Measurements from ENCODE around the gene SOX13.

DNA sequence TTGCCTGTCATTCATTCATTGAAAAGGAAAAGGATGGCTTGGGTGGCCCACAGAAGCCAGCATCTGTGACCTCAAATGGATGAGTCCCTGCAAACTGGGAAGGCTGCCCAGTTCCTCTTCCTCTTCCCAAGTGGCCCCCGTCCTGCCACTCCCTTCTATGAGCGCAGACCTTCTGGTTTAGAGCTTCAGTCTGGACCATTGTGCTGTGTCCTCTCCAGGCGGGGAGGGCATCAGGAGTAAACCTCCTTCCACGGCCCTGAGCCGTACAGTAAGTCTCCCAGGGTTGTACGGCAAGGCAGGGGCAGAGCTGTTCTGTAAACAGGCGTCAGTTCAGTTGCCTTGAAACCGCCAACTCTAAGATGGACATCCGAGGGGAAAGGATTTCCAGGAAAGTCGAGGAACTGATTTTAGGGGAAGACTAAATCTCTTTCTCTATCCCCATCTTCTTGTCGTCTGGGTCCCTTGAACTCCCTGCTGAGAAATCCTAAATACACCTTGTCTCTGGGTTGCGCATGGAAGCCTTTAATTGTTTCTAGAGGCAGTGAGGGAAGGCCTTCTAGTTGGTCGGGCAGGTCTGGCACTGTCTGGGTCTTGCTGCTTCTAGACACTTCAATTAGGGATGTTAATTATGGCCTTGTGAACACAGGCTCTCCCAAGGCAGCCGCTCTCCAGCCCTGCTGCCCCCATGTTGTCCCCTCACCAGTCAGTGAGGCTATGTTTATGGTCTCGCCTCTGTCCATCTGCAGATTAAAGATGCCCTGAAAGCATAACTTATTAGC lies 22.1 kb downstream of the SOX13 start:
- no peak for TF ChIP-seq ZNF416 (CRISPR knock-in tag; IDR thresholded peaks at IDR 0.05)
- TF ChIP-seq CTCF (IDR thresholded peaks at IDR 0.05), result no peak

Measured in WTC11 (cell line).